CD4-positive, alpha-beta memory T cell (primary cell): ENCODE results near the gene DAPK1. TPM values are rescaled to one million over a fixed set of nuclear protein-coding genes. Genes with fewer than 3 reads are reported as not detected.

Experiments
- CTCF ChIA-PET: fragments of 350-600 bp; sonication (Branson Sonifier 250); formaldehyde crosslinking; loops from one replicate; lab custom pipeline; 2021; ENCODE audit warnings: inconsistent platforms; ENCODE audit not compliant: partially characterized antibody; lab: Charles Lee
- POLR2A ChIA-PET: fragments of 350-600 bp; sonication (Branson Sonifier 250); formaldehyde crosslinking; loops from one replicate; lab custom pipeline; 2021; ENCODE audit not compliant: partially characterized antibody; lab: Charles Lee
- DNase-seq, 5 donors: peaks; one replicate each; pipeline versions ENCODE4 v3.0.0 to v3.0.0-alpha.2; 2020 to 2022; ENCODE audit warnings: mixed read lengths in 1 of 5
- H3K27ac ChIP-seq: one replicate; pipeline ENCODE4 v1.7.0; 2013; ENCODE audit warnings: low read depth, low read length
- H3K27me3 ChIP-seq: 2 replicates; pipeline ENCODE4 v1.7.0; 2013; ENCODE audit warnings: mild to moderate bottlenecking, low read length, moderate library complexity; ENCODE audit not compliant: insufficient read depth
- H3K36me3 ChIP-seq: 2 replicates; pipeline ENCODE4 v1.7.0; 2013; ENCODE audit warnings: mild to moderate bottlenecking, low read length, moderate library complexity; ENCODE audit not compliant: insufficient read depth
- H3K4me1 ChIP-seq: 2 replicates; pipeline ENCODE4 v1.7.0; 2013; ENCODE audit warnings: mild to moderate bottlenecking, low read length, moderate library complexity; ENCODE audit not compliant: insufficient read depth
- H3K4me3 ChIP-seq, 2 donors: one replicate each; pipeline ENCODE4 v1.7.0; 2013; ENCODE audit warnings: low read length in 2 of 2, mild to moderate bottlenecking in 1 of 2
- H3K9me3 ChIP-seq, 2 donors: one replicate each; pipeline ENCODE4 v1.7.0; 2013; ENCODE audit warnings: low read length in 2 of 2, control low read depth in 1 of 2; ENCODE audit not compliant: control insufficient read depth in 1 of 2
- H3K27ac Mint-ChIP-seq, 7 donors: one replicate each; pipeline ENCODE4 v1.8.0; 2020 to 2021; ENCODE audit warnings: mixed read lengths in 7 of 7, mild to moderate bottlenecking in 6 of 7, inconsistent platforms in 3 of 7, moderate library complexity in 3 of 7
- H3K27me3 Mint-ChIP-seq, 2 donors: one replicate each; pipeline ENCODE4 v1.8.0; 2020 to 2021; ENCODE audit warnings: mixed read lengths in 2 of 2
- H3K36me3 Mint-ChIP-seq, 2 donors: one replicate each; pipeline ENCODE4 v1.8.0; 2020 to 2021; ENCODE audit warnings: mixed read lengths in 2 of 2, inconsistent platforms in 1 of 2, mild to moderate bottlenecking in 1 of 2
- H3K4me1 Mint-ChIP-seq, 4 donors: one replicate each; pipeline ENCODE4 v1.8.0; 2020 to 2021; ENCODE audit warnings: mixed read lengths in 4 of 4, mild to moderate bottlenecking in 1 of 4
- H3K4me3 Mint-ChIP-seq, 8 donors: one replicate each; pipeline ENCODE4 v1.8.0; 2020 to 2021; ENCODE audit warnings: mixed read lengths in 8 of 8, mild to moderate bottlenecking in 7 of 8, moderate library complexity in 6 of 8, inconsistent platforms in 3 of 8
- H3K9me3 Mint-ChIP-seq, 8 donors: one replicate each; pipeline ENCODE4 v1.8.0; 2020 to 2021; ENCODE audit warnings: mixed read lengths in 8 of 8, mild to moderate bottlenecking in 5 of 8, inconsistent platforms in 3 of 8, moderate library complexity in 1 of 8
- intact Hi-C: fragments of 100-400 bp; cut with micrococcal nuclease; formaldehyde crosslinking; loops from one replicate; pipeline ENCODE4 v1.15.1; 2023
- polyA plus RNA-seq, 2 donors: library from polyadenylated mRNA; unstranded; fragments of 300-500 nt; fragmentation: Illumina TruSeq; gene quantifications; one replicate each; pipeline ENCODE4 v1.2.3, GENCODE V29; 2021
- total RNA-seq, 2 experiments: library from RNA; stranded (reverse); gene quantifications; one replicate each; pipeline ENCODE4 v1.2.3, GENCODE V29; 2021

The DAPK1 gene
- total and polyA plus RNA-seq, 4 experiments from 2014 or later = 1.7 to 2.2 TPM; not detected in 2

- Histone ChIP-seq H3K4me1 (peaks cover 20% of the 10 kb centered on the region), H3K27me3 (no peaks in the 10 kb centered on the region), H3K9me3 (no peaks in the 10 kb centered on the region), H3K4me3 (no peak overlapping the region), H3K27ac (no peak overlapping the region), H3K36me3 (no peaks in the 10 kb centered on the region)
- H3K27me3 Mint-ChIP-seq = peaks cover 0 to 2% of the 10 kb centered on the region in 2 donors
- no peak overlapping the region for H3K27ac Mint-ChIP-seq
- intact Hi-C loops = no loop called here
- DNase-seq = no peak
- ChIA-PET POLR2A (no interaction called here), CTCF (no interaction called here)
- no peak overlapping the region for H3K4me3 Mint-ChIP-seq
- H3K9me3 Mint-ChIP-seq = peaks cover 0 to 2% (median 0%) of the 10 kb centered on the region in 8 donors
- H3K36me3 Mint-ChIP-seq = no peaks in the 10 kb centered on the region
- H3K4me1 Mint-ChIP-seq = peaks cover 11 to 18% (median 12%) of the 10 kb centered on the region in 4 donors
Measured at GRCh38 chr9:87703636-87704276, 206.1 kb downstream of the DAPK1 start.

GRCh38 chr9:87704342-87704741 is 206.7 kb downstream of the DAPK1 start:
- intact Hi-C loops = no loop called here

DNA sequence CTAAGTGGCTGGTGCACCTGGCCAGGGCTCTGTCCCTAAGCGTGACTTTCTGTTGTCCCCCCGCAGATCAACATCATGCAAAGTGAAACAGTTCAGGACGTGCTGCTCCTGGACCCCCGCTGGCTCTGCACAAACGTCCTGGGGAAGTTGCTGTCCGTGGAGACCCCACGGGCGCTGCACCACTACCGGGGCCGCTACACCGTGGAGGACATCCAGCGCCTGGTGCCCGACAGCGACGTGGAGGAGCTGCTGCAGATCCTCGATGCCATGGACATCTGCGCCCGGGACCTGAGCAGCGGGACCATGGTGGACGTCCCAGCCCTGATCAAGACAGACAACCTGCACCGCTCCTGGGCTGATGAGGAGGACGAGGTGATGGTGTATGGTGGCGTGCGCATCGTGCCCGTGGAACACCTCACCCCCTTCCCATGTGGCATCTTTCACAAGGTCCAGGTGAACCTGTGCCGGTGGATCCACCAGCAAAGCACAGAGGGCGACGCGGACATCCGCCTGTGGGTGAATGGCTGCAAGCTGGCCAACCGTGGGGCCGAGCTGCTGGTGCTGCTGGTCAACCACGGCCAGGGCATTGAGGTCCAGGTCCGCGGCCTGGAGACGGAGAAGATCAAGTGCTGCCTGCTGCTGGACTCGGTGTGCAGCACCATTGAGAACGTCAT is 208.5 kb downstream of the DAPK1 start:
- Histone ChIP-seq H3K4me1 (peaks cover 38% of the 10 kb centered on the region), H3K4me3 (no peak overlapping the region), H3K27ac (no peak overlapping the region), H3K27me3 (no peaks in the 10 kb centered on the region), H3K36me3 (no peaks in the 10 kb centered on the region), H3K9me3 (no peaks in the 10 kb centered on the region)
- ChIA-PET POLR2A (no interaction called here), CTCF (interaction anchor here (1.0 kb wide), 1 partner anchor 19 kb away, joined by 3 read pairs; no protein-coding TSS in a partner anchor)
- intact Hi-C loops = no loop called here
- H3K36me3 Mint-ChIP-seq = no peaks in the 10 kb centered on the region
- DNase-seq = no peak
- peaks cover 19 to 32% (median 29%) of the 10 kb centered on the region in 4 donors for H3K4me1 Mint-ChIP-seq
- H3K27ac Mint-ChIP-seq = peak overlapping the region in 1 of 7 donors; percentile 53
- peaks cover 0 to 2% (median 0%) of the 10 kb centered on the region in 8 donors for H3K9me3 Mint-ChIP-seq
- H3K27me3 Mint-ChIP-seq = no peaks in the 10 kb centered on the region
- H3K4me3 Mint-ChIP-seq = no peak overlapping the region

More at GRCh38 chr9:87704342-87704741, 206.7 kb downstream of the DAPK1 start:
- Histone ChIP-seq H3K27ac (no peak overlapping the region), H3K36me3 (no peaks in the 10 kb centered on the region), H3K4me3 (no peak overlapping the region), H3K4me1 (peaks cover 26% of the 10 kb centered on the region), H3K9me3 (no peaks in the 10 kb centered on the region), H3K27me3 (no peaks in the 10 kb centered on the region)
- no peaks in the 10 kb centered on the region for H3K36me3 Mint-ChIP-seq
- CTCF ChIA-PET = no interaction called here
- no peak for DNase-seq
- H3K27ac Mint-ChIP-seq = no peak overlapping the region
- POLR2A ChIA-PET = no interaction called here
- peaks cover 0 to 2% of the 10 kb centered on the region in 2 donors for H3K27me3 Mint-ChIP-seq
- peaks cover 0 to 2% (median 0%) of the 10 kb centered on the region in 8 donors for H3K9me3 Mint-ChIP-seq
- no peak overlapping the region for H3K4me3 Mint-ChIP-seq
- H3K4me1 Mint-ChIP-seq = peaks cover 17 to 24% (median 18%) of the 10 kb centered on the region in 4 donors

DNA sequence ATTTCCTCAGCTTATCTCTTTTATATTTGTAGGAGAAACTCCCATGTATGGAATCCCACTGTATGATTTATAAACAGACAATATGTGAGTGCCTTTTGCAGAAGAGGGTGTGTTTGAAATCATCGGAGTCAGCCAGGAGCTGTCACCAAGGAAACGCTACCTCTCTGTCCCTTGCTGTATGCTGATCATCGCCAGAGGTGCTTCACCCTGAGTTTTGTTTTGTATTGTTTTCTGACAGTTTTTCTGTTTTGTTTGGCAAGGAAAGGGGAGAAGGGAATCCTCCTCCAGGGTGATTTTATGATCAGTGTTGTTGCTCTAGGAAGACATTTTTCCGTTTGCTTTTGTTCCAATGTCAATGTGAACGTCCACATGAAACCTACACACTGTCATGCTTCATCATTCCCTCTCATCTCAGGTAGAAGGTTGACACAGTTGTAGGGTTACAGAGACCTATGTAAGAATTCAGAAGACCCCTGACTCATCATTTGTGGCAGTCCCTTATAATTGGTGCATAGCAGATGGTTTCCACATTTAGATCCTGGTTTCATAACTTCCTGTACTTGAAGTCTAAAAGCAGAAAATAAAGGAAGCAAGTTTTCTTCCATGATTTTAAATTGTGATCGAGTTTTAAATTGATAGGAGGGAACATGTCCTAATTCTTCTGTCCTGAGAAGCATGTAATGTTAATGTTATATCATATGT is 210.3 kb downstream of the DAPK1 start:
- Mint-ChIP-seq H3K36me3 (no peaks in the 10 kb centered on the region), H3K4me1 (peaks cover 19 to 36% (median 32%) of the 10 kb centered on the region in 4 donors), H3K4me3 (peak overlapping the region in 3 of 8 donors; percentile 17 to 43 (median 35)), H3K27ac (peak overlapping the region in 2 of 7 donors; percentile 8 to 24), H3K27me3 (no peaks in the 10 kb centered on the region), H3K9me3 (peaks cover 0 to 2% (median 0%) of the 10 kb centered on the region in 8 donors)
- Histone ChIP-seq H3K4me1 (peaks cover 46% of the 10 kb centered on the region), H3K4me3 (no peak overlapping the region), H3K36me3 (no peaks in the 10 kb centered on the region), H3K27ac (no peak overlapping the region), H3K27me3 (no peaks in the 10 kb centered on the region), H3K9me3 (no peaks in the 10 kb centered on the region)
- no peak for DNase-seq
- intact Hi-C loops = loop anchor here (2.0 kb wide), 1 partner anchor 17 kb away; no protein-coding TSS in a partner anchor
- POLR2A ChIA-PET = no interaction called here
- CTCF ChIA-PET = no interaction called here

DNA sequence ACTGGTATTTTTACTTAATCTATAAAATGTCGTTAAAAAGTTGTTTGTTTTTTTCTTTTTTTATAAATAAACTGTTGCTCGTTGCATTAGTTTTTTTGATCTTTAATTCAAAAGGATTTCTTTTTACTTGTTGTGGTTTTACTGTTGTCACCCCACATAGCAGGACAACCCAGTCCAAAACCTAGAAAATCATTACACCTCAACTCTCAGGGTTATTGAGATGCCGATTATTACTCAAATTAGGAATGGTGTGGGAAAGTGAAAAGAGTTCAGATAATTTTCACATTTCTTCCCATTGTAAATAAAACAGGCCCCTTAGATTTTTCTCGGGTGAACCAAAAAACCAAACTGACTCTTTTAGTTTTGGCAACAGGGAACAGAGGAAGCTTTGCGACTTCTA is 210.9 kb downstream of the DAPK1 start:
- ChIA-PET CTCF (interaction anchor here (1.7 kb wide), 1 partner anchor 14 kb away, joined by 3 read pairs; no protein-coding TSS in a partner anchor), POLR2A (interaction anchor here (1.8 kb wide), 1 partner anchor 17 kb away, joined by 20 read pairs; the partner anchor contains the start of gene CTSL)
- Mint-ChIP-seq H3K9me3 (peaks cover 0 to 2% (median 0%) of the 10 kb centered on the region in 8 donors), H3K36me3 (no peaks in the 10 kb centered on the region), H3K27ac (peak overlapping the region; percentile 2 to 93 (median 83)), H3K4me3 (peak overlapping the region; percentile 52 to 83 (median 65)), H3K4me1 (peaks cover 23 to 41% (median 37%) of the 10 kb centered on the region in 4 donors), H3K27me3 (no peaks in the 10 kb centered on the region)
- Histone ChIP-seq H3K4me1 (peaks cover 49% of the 10 kb centered on the region), H3K9me3 (no peaks in the 10 kb centered on the region), H3K27me3 (no peaks in the 10 kb centered on the region), H3K27ac (no peak overlapping the region), H3K4me3 (no peak overlapping the region), H3K36me3 (no peaks in the 10 kb centered on the region)
- intact Hi-C loops = loop anchor here (2.0 kb wide), 1 partner anchor 16 kb away; no protein-coding TSS in a partner anchor
- DNase-seq = no peak

DNA sequence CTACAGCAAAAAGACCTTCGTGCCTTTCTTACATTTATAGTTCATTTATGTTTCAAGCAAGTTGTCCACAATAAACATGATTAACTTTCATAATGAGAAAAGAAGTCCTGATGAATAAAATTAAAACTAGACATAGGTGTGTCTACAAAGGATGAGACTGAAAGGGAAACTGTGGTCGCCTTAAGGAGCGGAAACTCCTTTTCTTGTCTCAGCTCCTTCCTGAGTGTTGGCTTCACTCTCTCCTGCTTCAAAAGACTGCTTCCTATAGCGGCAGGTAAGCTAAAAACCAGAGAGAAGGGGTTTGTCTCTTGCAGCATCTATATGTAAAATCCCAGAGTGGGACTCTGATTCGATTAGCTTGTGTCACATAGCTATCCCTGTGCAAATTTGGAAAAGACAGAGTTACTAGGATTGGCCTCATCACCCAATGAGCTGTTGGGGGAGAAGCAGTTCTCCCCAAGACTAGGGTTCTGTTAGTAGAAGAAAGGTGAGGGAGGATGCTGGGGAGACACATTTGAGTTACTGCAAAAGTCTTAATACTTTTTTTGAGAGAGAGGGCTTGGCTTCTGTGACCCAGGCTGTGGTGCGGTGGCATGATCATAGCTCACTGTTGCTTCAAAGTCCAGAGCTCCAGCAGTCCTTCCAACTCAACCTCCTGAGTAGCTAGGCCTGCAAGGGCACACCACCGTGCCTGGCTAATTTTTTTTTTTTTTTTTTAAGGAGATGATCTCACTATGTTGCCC is 211.5 kb downstream of the DAPK1 start:
- peak overlapping the region; percentile 52 to 83 (median 65) for H3K4me3 Mint-ChIP-seq
- Histone ChIP-seq H3K36me3 (no peaks in the 10 kb centered on the region), H3K27me3 (no peaks in the 10 kb centered on the region), H3K9me3 (no peaks in the 10 kb centered on the region), H3K27ac (no peak overlapping the region), H3K4me3 (no peak overlapping the region), H3K4me1 (peaks cover 54% of the 10 kb centered on the region)
- no peaks in the 10 kb centered on the region for H3K27me3 Mint-ChIP-seq
- H3K9me3 Mint-ChIP-seq = peaks cover 0 to 2% (median 0%) of the 10 kb centered on the region in 8 donors
- peaks cover 25 to 46% (median 39%) of the 10 kb centered on the region in 4 donors for H3K4me1 Mint-ChIP-seq
- POLR2A ChIA-PET = interaction anchor here (1.8 kb wide), 1 partner anchor 17 kb away, joined by 20 read pairs; the partner anchor contains the start of gene CTSL
- CTCF ChIA-PET = interaction anchor here (0.6 to 1.7 kb wide), 3 partner anchors 13 to 28 kb away, joined by 3 to 6 read pairs (median 3); partner anchors contain the start of gene CTSL
- intact Hi-C loops = loop anchor here (2.0 kb wide), 1 partner anchor 16 kb away; no protein-coding TSS in a partner anchor
- peak overlapping the region; percentile 57 to 93 (median 85) for H3K27ac Mint-ChIP-seq
- no peaks in the 10 kb centered on the region for H3K36me3 Mint-ChIP-seq
- DNase-seq = peak; percentile 10 to 58 (median 29)
